ENCODE results near the gene LEKR1.
"Not testable (repeated sequence)": the region's sequence is repeated elsewhere in the genome, so short reads cannot be mapped to it uniquely, and the experiment has no call there.

The LEKR1 gene

DNA sequence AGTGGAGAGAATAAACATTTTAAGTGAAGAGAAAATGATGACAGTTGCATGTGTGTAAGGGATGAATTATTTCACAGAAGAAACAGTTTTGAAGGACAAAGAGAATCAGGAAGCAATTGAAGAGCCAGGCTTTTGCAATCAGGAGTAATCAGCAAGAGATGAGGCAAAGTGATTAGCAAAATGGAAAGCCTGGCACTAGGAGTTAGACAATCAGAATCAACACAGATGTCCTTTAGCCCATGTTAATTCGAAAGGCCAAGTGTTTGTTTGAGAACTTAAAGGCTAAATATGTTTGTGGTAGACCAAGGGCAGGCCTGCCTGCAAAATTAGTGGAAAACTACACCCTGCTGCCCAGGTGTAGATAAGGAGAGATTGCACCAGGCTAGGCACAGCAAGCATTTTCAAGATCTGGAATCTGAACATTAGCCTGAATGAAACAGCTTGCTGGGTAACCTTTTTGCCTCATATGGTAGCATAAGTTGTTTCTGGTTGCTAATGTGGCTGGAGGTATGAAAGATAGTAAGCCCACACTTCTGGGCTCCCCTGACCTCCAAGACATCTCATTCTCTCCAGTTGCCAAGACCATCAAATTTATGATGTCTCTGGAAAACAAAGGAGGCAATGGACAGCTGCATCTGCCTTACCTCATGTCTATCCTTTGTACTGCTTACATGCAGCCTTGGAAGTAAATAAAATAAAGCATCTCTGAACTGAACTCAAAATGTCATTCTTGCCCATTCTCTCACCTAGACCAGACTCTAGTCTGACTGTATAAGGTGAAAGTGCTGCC is 22.0 kb upstream of the LEKR1 start:
- in situ Hi-C loops (cut with MboI; ENCODE audit: low sequenced_read_pairs), result no loop called here

DNA sequence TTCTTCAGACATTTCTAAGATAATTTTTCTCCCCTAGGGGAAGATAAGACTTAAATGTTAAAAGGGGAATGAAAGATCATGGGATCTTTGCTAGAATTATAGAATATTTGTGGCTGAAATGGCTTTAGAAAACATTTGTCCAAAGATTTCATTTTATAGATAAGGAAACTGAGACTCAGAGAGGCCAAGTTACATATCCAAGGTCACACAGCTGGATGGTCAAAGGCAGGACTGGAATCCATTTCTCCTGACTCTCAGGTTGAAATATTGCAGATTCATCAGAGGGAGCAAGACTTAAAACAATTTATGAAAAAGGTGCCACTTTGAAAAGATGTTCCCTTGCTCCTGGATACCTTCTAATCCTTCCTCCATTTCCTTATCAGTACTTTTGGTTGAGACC is 19.5 kb upstream of the LEKR1 start:
- in situ Hi-C loops (cut with MboI; ENCODE audit: low sequenced_read_pairs), result no loop called here

DNA sequence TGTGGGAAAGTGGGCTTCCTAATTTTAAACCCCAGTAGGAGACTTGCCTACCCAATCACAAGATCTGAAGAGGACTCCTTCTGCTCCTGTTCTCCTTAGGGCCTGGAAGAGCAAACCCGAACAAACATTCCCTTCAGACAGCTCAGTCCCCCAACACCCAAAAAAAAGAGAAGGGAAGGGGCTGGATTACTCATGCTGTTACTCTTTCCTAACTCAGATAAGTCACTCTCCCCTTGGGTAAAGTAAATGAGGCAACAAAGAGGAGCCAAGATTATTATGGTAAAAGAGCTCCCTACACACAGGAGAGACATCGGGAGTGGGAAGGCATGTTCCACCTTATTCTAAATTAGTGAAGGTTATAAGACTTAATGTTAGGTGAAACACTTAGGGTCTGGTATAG is 18.1 kb upstream of the LEKR1 start:
- in situ Hi-C loops (cut with MboI; ENCODE audit: low sequenced_read_pairs), result no loop called here

DNA sequence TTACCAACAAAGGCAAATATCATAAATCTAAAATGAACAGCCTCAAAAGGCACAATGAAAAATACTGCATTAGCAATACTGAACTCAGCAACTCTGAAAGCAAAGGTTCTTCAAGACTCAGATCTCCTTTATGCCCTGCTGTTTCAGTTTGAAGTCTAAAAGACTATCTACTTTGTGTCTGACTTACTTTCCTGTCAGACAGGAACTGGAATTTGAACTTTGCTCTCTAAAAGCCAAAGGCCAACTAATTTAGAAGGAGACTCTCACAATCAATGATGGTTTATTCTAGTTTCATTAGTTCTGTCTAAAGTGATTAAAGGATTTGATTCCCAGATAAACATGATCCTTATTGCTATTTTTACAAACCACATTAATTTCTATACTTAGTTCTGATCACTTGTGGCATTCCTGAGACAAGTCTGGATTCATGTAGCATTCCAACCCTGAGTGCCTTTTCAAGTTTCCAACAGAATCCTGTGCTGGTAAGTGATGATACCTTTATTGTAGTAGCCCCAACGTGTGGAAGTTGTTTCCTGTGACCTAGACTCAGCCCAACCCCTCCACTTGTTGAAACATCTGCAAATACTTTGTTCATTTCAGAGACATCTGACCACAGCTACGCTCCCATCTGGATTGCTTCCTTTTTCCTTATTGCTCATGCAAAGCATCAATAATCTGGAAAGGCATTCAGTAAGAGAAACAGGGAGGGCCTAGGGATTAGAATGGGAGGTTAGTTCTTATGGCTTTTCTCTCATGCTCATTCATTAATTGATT is 14.9 kb upstream of the LEKR1 start:
- in situ Hi-C loops (cut with MboI; ENCODE audit: low sequenced_read_pairs), result loop anchor here (10.0 kb wide), 1 partner anchor 106 kb away; no protein-coding TSS in a partner anchor

DNA sequence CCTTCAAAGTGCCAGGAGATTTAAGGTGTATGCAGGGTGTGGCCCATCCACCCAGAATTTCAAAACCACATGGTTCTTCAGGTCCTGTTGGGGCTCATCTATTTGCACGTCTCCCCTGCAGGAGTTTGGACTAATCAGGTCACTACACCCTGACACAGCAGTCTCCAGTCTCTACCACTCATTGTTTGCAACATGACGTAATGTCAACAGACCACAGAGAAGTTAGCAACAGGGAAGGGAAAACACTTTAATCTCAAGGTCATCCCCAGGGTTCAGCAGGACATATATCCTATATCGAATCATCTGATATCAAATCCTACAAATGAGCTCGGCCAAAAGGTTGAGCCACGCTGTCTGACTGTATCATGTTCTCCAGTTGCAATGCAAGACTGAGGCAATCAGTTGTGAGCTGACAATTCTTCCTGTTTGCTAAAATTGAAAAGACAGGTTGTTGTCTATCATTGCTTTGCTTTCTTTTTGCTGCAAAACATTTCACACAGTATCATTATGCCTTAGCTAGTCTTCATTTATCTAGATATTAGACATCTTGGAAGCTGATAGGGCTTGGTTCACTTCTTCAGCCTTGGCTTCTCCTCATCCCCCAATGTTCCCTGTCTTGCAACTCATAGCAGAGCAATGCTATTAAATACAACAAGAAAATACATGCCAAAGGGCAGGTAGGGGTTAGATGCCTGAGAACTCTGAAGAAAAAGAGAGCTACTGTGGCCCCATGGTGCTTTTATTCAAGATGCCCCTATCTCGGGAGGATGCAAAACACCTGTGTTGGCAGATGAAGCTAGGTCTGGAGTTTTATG is 13.4 kb upstream of the LEKR1 start:
- in situ Hi-C loops (cut with MboI; ENCODE audit: low sequenced_read_pairs), result loop anchor here (10.0 kb wide), 1 partner anchor 108 kb away; no protein-coding TSS in a partner anchor

DNA sequence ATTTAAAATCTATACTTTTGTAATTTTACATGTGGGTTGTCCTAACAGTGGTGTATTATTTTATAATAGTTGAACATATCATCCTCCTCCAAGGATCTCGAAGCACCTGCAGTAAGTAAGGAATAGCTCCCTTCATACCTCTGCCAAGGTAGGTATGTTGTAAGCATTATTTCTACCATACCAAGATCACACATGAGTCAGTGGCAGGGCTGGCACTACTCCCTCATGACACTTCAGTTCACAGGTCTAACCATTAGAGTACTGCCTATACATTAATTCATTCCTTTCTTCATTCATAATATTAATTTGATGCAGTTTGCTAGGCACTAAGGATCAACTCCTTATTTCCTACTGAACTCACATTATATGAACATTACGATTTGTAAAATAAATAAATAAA is 11.9 kb upstream of the LEKR1 start:
- in situ Hi-C loops (cut with MboI; ENCODE audit: low sequenced_read_pairs), result loop anchor here (10.0 kb wide), 1 partner anchor 109 kb away; no protein-coding TSS in a partner anchor

DNA sequence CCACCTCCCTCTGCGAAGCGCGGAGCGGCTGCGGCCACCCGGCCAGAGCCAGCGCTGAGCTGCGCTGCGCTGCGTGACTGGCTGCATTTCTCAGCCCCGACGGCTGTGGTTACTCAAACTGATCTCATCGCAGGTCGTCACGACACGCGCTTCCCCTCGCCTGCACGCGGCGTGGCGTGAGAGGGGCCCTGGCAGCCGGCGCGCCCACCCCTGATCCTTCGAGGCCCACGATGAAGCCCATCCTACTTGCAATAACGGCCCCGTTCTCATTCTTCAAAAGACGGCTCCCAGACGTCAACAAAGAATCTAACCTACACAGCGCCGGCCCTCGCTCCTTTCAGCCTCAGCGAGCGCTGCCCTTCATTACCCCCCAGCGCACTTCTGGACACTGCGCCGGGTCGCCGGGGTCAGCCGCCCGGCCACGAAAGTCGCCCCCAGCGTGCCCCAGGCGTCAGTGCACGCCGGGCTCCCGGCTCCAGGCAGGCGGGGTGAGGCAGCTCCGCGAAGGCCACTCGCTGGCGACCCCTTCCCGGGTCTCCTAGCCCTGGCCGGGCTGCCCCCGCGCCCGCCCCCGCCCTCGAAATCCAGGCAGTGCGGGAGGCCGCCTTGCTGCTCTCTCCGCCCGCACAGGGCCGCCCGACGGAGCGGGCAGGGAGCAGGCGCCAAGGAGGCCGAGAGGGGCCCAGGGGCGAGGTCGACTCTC is 9.9 kb upstream of the LEKR1 start:
- in situ Hi-C loops (cut with MboI; ENCODE audit: low sequenced_read_pairs), result loop anchor here (10.0 kb wide), 1 partner anchor 111 kb away; no protein-coding TSS in a partner anchor

DNA sequence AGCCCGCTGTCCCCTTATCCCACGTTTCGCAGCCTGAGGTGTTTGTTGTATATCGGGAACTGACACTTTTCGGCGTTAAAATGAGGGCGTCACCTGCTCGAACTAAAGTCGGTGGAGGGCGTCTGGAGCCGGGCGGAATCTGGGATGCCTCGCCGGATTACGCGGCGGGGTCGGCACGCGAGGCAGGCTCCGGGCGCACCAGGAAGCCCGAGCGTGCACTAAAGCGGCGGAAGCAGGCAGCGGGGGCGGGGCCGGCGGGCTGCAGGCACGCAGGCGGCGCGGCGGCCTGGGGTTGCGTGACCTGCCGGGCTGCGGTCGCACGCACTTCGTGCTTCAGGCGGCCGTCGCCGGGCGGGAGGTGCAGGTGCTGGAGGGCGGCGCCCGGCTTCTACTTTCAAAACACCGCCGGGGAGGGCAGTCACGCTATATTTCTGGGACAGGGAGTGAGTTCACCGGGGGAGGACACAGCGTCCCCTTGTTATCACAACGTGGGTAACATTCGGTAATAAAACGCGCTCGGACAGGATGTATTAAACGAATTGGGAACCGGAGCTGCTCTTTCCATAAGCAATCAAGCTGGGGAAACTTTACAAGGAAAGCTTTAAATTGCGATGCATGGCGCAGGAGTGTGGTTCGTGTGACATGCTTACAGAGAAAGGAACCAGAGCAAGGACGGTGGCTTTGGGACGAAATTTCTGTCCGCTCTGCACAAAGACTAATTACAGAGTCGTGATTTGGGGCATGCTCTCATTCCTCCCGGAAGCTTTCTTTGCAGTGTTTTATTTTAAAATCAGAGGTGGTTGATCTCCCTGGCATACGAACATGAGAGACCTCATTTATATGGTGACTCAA is 9.1 kb upstream of the LEKR1 start:
- in situ Hi-C loops (cut with MboI; ENCODE audit: low sequenced_read_pairs), result loop anchor here (10.0 kb wide), 1 partner anchor 112 kb away; no protein-coding TSS in a partner anchor

DNA sequence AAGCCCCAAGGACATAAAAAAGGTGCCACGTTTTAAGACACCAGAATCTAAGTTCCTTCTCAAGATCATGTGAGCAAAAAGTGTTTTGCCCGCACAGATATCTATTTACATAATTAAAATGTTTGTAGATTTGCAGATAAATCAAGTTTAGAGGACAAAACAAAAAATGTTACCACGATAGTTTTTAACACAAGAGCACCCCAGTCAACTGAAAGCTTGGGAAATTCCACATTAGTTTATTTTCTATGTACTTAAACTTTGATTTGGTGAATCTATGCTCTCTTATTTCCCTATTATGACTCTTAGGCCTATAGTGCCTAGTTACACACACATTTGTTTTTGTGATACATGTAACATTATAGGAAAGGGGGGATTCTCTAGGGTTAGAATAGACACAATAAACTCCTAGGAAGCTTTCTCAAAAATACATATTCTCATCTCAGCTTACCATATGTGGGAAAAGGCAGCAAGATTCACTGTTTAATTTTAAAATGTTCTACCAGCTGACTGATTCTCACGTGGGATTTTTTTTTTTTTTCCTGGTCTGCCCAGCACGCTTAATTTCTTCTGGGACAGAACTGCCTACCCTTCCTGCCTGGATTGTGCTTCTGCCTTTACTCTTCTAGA is 8.4 kb upstream of the LEKR1 start:
- in situ Hi-C loops (cut with MboI; ENCODE audit: low sequenced_read_pairs), result loop anchor here (10.0 kb wide), 1 partner anchor 113 kb away; no protein-coding TSS in a partner anchor

DNA sequence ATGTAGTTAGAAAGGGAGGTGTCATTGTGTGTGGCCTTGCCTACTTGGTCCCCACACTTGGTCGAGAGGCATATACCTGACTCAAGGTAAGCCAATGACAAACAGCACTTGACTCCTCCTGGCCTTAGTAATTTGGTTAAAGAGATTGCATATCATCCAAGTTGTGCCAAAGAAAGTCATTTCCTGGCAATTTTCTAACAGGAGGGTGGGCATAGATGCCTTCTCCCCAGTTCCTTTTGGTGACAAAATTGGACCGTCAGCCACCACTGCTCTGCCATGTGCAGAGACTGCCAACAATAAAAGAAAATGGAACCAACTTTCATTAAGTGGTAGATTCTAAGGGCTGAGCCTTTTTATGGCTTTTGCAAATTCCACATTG is 7.9 kb upstream of the LEKR1 start:
- in situ Hi-C loops (cut with MboI; ENCODE audit: low sequenced_read_pairs), result loop anchor here (10.0 kb wide), 1 partner anchor 113 kb away; no protein-coding TSS in a partner anchor

DNA sequence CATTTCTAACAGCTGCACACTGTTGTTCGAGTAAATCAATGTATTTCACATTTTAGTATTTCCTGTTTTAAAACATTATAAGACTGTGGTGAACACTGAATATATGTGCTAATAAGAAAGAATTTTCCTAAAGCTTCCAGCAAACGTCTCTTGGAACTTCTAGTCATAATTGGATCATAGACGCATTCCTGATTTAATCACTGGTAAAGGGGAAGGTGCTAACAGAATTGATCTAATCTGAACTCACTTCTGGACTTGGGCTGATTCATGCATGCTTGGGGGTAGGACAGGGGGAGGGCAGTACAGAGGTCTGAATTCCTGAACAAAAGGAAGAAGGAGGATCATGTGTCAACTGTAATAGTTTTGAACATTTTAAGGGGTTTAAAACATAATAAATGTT is 7.3 kb upstream of the LEKR1 start:
- in situ Hi-C loops (cut with MboI; ENCODE audit: low sequenced_read_pairs), result loop anchor here (10.0 kb wide), 1 partner anchor 114 kb away; no protein-coding TSS in a partner anchor

DNA sequence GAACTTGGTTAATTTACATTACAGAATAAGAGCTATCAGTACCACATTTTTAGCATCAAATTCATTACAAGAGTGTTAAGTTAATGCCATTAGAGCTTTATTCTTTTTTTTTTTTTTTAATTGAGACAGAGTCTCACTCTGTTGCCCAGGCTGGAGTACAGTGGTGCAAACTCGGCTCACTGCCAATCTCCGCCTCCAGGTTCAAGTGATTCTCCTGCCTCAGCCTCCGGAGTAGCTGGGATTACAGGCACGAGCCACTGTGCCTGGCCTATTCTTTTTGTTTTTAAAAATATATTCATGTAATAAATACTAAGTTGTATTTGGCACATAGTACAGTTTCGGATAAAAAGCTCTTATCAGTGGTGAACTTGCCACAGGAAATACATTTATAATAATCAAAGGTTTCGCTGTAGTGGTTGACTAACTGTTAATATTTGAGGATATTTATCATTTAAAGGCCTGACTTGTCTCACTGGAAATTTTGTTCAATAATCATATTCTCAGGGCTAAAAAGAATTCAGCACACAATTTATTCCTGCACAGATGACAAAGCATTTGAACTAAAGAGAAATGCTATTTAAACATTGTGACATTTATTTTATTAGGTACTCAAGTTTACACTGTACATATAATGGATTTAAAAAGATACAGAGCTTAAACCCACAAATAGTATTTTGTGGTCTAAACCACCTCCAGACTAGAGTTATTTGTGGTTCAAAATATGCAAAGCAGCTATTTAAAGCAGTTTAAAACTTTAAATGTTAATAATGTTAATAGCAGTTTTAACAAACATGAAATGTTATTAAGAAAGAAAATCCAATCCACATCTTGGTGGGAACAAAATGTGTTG is 6.1 kb upstream of the LEKR1 start:
- in situ Hi-C loops (cut with MboI; ENCODE audit: low sequenced_read_pairs), result loop anchor here (10.0 kb wide), 1 partner anchor 115 kb away; no protein-coding TSS in a partner anchor

DNA sequence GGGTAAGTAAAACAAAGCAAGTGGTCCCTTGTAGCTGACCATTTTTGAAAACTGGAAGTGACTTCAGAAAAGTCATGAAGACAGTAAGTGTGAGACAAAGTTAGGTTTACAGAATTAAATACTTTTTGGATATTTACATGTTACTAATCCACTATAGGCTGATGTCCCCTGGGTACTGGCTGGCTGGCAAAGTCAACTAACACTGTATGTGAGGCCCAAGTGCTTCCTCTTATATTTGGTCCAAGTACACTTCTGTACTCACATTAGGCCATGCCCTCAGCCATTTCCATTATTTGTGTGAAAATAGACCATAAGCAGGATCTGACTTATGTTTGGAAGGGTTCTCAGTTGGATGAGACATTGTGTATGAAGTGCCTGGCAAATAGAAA is 5.5 kb upstream of the LEKR1 start:
- in situ Hi-C loops (cut with MboI; ENCODE audit: low sequenced_read_pairs), result no loop called here

DNA sequence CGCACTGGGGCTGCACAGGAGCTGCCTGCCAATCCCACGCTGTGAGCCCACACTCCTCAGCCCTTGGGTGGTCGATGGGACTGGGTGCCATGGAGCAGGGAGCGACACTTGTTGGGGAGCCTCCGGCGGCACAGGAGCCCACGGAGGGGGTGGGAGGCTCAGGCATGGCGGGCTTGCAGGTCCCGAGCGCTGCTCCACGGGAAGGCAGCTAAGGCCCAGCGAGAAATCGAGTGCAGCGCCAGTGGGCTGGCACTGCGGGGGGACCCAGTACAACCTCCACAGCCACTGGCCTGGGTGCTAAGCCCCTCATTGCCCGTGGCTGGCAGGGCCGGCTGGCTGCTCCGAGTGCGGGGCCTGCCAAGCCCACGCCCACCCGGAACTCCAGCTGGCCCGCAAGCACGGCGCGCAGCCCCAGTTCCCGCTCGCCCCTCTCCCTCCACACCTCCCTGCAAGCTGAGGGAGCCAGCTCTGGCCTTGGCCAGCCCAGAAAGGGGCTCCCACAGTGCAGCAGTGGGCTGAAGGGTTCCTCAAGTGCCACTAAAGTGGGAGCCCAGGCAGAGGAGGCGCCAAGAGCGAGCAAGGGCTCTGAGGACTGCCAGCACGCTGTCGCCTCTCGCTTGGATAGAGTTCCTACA is 3.4 kb upstream of the LEKR1 start:
- in situ Hi-C loops (cut with MboI; ENCODE audit: low sequenced_read_pairs), result not testable (repeated sequence)

DNA sequence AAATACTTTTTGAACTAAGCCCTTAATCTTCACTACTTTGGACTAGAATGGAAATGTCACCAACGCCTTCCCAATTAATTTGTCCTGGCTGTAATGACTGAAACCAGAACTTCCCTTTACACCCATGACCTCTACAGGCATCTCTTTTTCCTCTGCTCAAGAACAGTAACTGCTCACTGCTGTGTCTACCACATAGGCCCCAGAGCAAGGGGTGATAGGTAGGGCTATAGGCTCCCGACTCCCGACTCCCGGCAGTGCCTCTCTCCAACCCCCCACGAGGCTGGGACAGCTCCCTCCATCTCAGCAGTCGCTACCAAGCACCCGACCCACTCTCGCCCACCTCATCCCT is 384 bp upstream of the LEKR1 start:
- in situ Hi-C loops (cut with MboI; ENCODE audit: low sequenced_read_pairs), result no loop called here

DNA sequence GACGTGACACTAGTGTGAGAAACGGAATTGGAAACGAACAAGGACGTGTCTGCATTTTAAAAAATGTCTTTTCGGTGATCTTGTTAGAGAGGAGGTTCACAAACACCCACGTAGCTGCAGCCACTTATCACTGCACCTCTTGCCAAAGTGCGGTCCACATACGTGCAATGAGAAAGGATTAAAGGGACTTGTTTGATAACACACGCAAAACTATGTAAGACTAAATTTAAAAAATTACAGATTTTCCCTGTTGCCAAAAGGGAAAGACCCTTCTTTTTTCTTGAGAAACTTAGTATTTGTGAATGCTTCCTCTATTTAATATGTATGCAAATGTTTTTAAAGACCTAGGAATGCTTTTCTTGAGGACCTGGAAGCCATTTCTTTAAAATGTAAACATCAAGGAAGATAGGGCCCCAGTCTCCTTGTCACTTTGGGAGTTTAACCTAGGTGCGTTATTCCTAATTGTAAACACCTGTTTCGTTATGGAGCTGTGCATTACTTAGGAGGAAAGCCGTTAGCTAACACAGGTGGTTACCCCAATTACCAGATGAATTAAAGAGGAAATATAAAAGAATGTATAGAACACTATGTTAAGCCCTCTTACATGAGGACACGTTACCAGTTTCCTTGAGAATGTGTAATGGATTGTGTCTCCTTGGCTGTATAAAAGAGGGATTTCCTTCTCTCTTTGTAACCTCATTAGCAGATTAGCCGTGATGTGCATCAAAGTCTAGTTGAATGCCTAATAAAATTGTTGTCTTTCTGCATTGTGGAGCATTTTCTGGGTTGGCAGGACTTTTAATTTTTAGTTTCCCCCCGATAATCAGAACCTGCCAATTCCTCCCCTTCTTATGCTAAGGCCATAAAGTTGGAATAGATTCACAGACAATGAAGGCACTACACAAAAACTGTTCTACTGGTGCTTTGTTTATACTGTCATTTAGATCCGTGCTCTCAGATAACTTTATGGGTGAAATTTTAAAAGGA is 1.0 kb downstream of the LEKR1 start:
- in situ Hi-C loops (cut with MboI; ENCODE audit: low sequenced_read_pairs), result no loop called here
